A204.1 (cell line): Measurements from ENCODE around the gene FOXD1.
"Not testable (repeated sequence)": the region's sequence is repeated elsewhere in the genome, so short reads cannot be mapped to it uniquely, and the experiment has no call there.

Experiments
- FAIRE-seq: peaks from 2 replicates; lab custom pipeline; 2012; peaks lifted over from hg19 to GRCh38; lab: Jason Lieb, UNC

FOXD1 gene

GRCh38 chr5:73448463-73449136 lies at the start of gene FOXD1:
Gene FOXD1 (minus strand): TSS chr5:73448777. CDS start chr5:73448362, 415 bp downstream.
- FAIRE-seq, result no peak

GRCh38 chr5:73497497-73498056 lies 49.0 kb upstream of the FOXD1 start:
- no peak for FAIRE-seq

GRCh38 chr5:73496984-73497457 lies 48.4 kb upstream of the FOXD1 start:
- peak; percentile 93 for FAIRE-seq

- no peak for FAIRE-seq
These were observed 47.3 kb upstream of the FOXD1 start for GRCh38 chr5:73495772-73496335.

GRCh38 chr5:73494721-73495120 lies 46.1 kb upstream of the FOXD1 start:
- FAIRE-seq, result no peak

GRCh38 chr5:73493421-73493820 lies 44.8 kb upstream of the FOXD1 start:
- FAIRE-seq, result no peak

- no peak for FAIRE-seq
These were observed 42.6 kb upstream of the FOXD1 start for GRCh38 chr5:73491155-73491554.

- FAIRE-seq, result no peak
These were observed 41.5 kb upstream of the FOXD1 start for GRCh38 chr5:73490088-73490487.

GRCh38 chr5:73488806-73489205 lies 40.2 kb upstream of the FOXD1 start:
- no peak for FAIRE-seq

GRCh38 chr5:73487815-73488214 lies 39.2 kb upstream of the FOXD1 start:
- FAIRE-seq, result no peak

- FAIRE-seq, result not testable (repeated sequence)
These were observed 38.7 kb upstream of the FOXD1 start for GRCh38 chr5:73487257-73487656.

GRCh38 chr5:73486119-73486899 lies 37.7 kb upstream of the FOXD1 start:
- no peak for FAIRE-seq

- no peak for FAIRE-seq
These were observed 37.1 kb upstream of the FOXD1 start for GRCh38 chr5:73485715-73486114.

- FAIRE-seq, result no peak
These were observed 35.9 kb upstream of the FOXD1 start for GRCh38 chr5:73484511-73484910.

GRCh38 chr5:73483676-73484075 lies 35.1 kb upstream of the FOXD1 start:
- no peak for FAIRE-seq

GRCh38 chr5:73482383-73483136 lies 34.0 kb upstream of the FOXD1 start:
- no peak for FAIRE-seq

- no peak for FAIRE-seq
These were observed 31.9 kb upstream of the FOXD1 start for GRCh38 chr5:73480500-73480899.

- FAIRE-seq, result no peak
These were observed 23.5 kb upstream of the FOXD1 start for GRCh38 chr5:73472116-73472515.

GRCh38 chr5:73471654-73472053 lies 23.1 kb upstream of the FOXD1 start:
- no peak for FAIRE-seq

GRCh38 chr5:73469878-73470277 lies 21.3 kb upstream of the FOXD1 start:
- no peak for FAIRE-seq

- not testable (repeated sequence) for FAIRE-seq
These were observed 20.1 kb upstream of the FOXD1 start for GRCh38 chr5:73468638-73469037.
